ENCODE results near the gene PFKFB2. TPM values are rescaled to one million over a fixed set of nuclear protein-coding genes. Genes with fewer than 3 reads are reported as not detected.

Gene PFKFB2
- total and polyA plus RNA-seq, 2 of the 8 experiments (the other 6 are each of a cell fraction or from before 2014, with no cell fraction given): 6.7 to 19.1 TPM

DNA sequence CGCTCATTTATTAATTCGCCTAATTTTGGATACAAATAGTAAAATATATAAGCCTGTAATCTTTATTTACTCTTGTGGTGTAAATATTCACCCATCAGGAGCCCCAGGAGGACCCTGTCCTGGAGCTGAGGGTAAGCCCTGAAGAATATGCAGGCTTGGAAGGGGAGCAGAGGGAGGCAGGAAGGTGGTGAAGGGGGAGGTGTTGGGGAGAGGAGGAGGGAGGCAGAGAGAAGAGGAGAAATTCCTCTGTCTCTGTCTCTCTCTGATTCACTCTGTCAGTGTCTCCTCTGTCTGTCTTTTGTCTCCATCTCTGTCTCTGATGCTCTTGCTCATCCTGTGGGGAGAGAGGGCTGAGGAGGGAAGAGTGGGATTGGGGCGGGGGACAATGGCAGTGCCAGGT is 32.8 kb downstream of the PFKFB2 start:
- no peak overlapping the region for H4K8ac ChIP-seq (ENCODE audit: extremely low read depth, insufficient read depth, low read length)
- H3K36me3 ChIP-seq (ENCODE audit: control insufficient read depth in 2 of 4, insufficient read depth in 4 of 4, low read length in 3 of 4): no peaks in the 10 kb centered on the region
- H2BK15ac ChIP-seq (ENCODE audit: low read length): no peak overlapping the region
- H2BK5ac ChIP-seq (ENCODE audit: low read depth, low read length): no peak overlapping the region
- no peak overlapping the region for H3K4me3 ChIP-seq (ENCODE audit: extremely low read depth in 1 of 4, insufficient read depth in 2 of 4, low read depth in 3 of 4, low read length in 4 of 4)
- no peak overlapping the region for H3K4ac ChIP-seq (replicated peaks; ENCODE audit: insufficient read length, low read depth, low read length)
- no peak for DNase-seq (ENCODE audit: low read depth in 1 of 2, low spot score in 2 of 2)
- H4K5ac ChIP-seq (ENCODE audit: insufficient read length, low read depth, low read length): no peak overlapping the region
- H3K4me1 ChIP-seq (replicated peaks in 1 of 4; ENCODE audit: control insufficient read depth in 3 of 4, insufficient read depth in 4 of 4, low read length in 3 of 4): peaks cover 0 to 3% (median 0%) of the 10 kb centered on the region in 4 experiments; a peak in 2 of 7 replicates
- 0 out of 2 replicates have a peak overlapping the region, but pooled peaks have one; percentile 74 for H2AFZ ChIP-seq (ENCODE audit: low read length)
- 57% methylated on average over 3 of the region's 3 CpGs; no CpG with 5 or more reads in 1 of the 2 experiments for WGBS, 2 experiments (ENCODE audit: extremely low coverage in 1 of 2, insufficient coverage in 1 of 2, insufficient read length in 1 of 2, insufficient replicate concordance in 2 of 2, low coverage in 1 of 2, low lambda C conversion rate in 2 of 2, missing lambda C conversion rate in 1 of 2)
- no peaks in the 10 kb centered on the region for H3K79me1 ChIP-seq (ENCODE audit: low read depth, low read length)
- H2BK12ac ChIP-seq (ENCODE audit: low read depth, low read length): no peak overlapping the region
- H2BK20ac ChIP-seq (ENCODE audit: low read length): no peak overlapping the region
- no peak overlapping the region for H3K9ac ChIP-seq (replicated peaks in 1 of 4; ENCODE audit: extremely low read depth in 1 of 4, low read depth in 3 of 4, low read length in 3 of 4)
- no peak overlapping the region for H2BK120ac ChIP-seq (replicated peaks; ENCODE audit: low read depth, low read length)
- no peak overlapping the region for H4K91ac ChIP-seq (replicated peaks; ENCODE audit: insufficient read length, low read length)
- ChIA-PET POLR2A (ENCODE audit: partially characterized antibody) (no interaction called here), CTCF (ENCODE audit: partially characterized antibody) (interaction anchor here (1.2 to 1.7 kb wide), 2 partner anchors 316 to 414 kb away, joined by 3 to 8 read pairs; no protein-coding TSS in a partner anchor)
- no peak overlapping the region for H3K4me2 ChIP-seq (ENCODE audit: insufficient read depth in 1 of 2, low read depth in 2 of 2, low read length in 2 of 2)
- H3K23me2 ChIP-seq (ENCODE audit: low read depth, low read length): no peaks in the 10 kb centered on the region
- no peak overlapping the region for H3K23ac ChIP-seq (ENCODE audit: insufficient read length)
- no peak overlapping the region for H2AK5ac ChIP-seq (ENCODE audit: low read depth, low read length)
- H4K20me1 ChIP-seq (replicated peaks in 1 of 2; ENCODE audit: control insufficient read depth in 1 of 2, insufficient read depth in 2 of 2, low read length in 2 of 2): no peaks in the 10 kb centered on the region
- no peaks in the 10 kb centered on the region for H3K79me2 ChIP-seq (ENCODE audit: control insufficient read depth in 1 of 2, insufficient read depth in 2 of 2, low read length in 2 of 2)
- FAIRE-seq: no peak
- H3K14ac ChIP-seq (ENCODE audit: insufficient read length): no peak overlapping the region
- no peaks in the 10 kb centered on the region for H3K27me3 ChIP-seq (replicated peaks in 1 of 4; ENCODE audit: control insufficient read depth in 3 of 4, extremely low read depth in 1 of 4, insufficient read depth in 3 of 4, low read length in 3 of 4)
- H3K9me3 ChIP-seq (ENCODE audit: insufficient read depth in 2 of 2, low read depth in 1 of 2, low read length in 1 of 2): no peaks in the 10 kb centered on the region
- H3K18ac ChIP-seq (ENCODE audit: extremely low read depth, low read length): no peak overlapping the region
- no peak overlapping the region for H3K56ac ChIP-seq (replicated peaks; ENCODE audit: insufficient read length, low read depth, low read length)
- no peak overlapping the region for H3K27ac ChIP-seq (ENCODE audit: low read depth, low read length)
- TF ChIP-seq SIN3A (conservative IDR thresholded peaks at IDR 0.05 in 1 of 2, IDR thresholded peaks at IDR 0.05 in 1 of 2; ENCODE audit: low read depth in 1 of 2, low read length in 2 of 2): no peak
- TF ChIP-seq CREB1 (IDR thresholded peaks at IDR 0.05): no peak
- TF ChIP-seq RXRA (IDR thresholded peaks at IDR 0.05; ENCODE audit: insufficient read depth, low read depth, low read length): no peak
- TF ChIP-seq BACH1 (IDR thresholded peaks at IDR 0.05; ENCODE audit: low read length): no peak
- TF ChIP-seq PHF8 (conservative IDR thresholded peaks at IDR 0.05; ENCODE audit: low read depth, low read length): no peak
- TF ChIP-seq SIX5 (IDR thresholded peaks at IDR 0.05; ENCODE audit: low read depth, low read length): no peak
- no peak for TF ChIP-seq CEBPB (IDR thresholded peaks at IDR 0.05; ENCODE audit: low read depth, low read length)
- TF ChIP-seq CTCF (IDR thresholded peaks at IDR 0.05; ENCODE audit: control extremely low read depth in 1 of 3, insufficient read depth in 1 of 3, low read depth in 1 of 3, low read length in 3 of 3): no peak
- TF ChIP-seq RFX5 (IDR thresholded peaks at IDR 0.05; ENCODE audit: borderline replicate concordance, low read depth, low read length): no peak
- TF ChIP-seq CHD1 (IDR thresholded peaks at IDR 0.05; ENCODE audit: low read depth, low read length): no peak
- TF ChIP-seq GABPA (IDR thresholded peaks at IDR 0.05; ENCODE audit: borderline replicate concordance, insufficient read depth, low read length): no peak
- no peak for TF ChIP-seq BCL11A (IDR thresholded peaks at IDR 0.05; ENCODE audit: low read depth in 2 of 2, low read length in 2 of 2)

All from H1 (cell line).